SK-N-DZ (cell line): ENCODE measurements around the gene ACD.

ENCODE experiments used
- DNase-seq: peaks from one replicate; pipeline ENCODE4 v3.0.0-alpha.2; 2015; ENCODE audit warnings: low spot score

Gene ACD

DNA sequence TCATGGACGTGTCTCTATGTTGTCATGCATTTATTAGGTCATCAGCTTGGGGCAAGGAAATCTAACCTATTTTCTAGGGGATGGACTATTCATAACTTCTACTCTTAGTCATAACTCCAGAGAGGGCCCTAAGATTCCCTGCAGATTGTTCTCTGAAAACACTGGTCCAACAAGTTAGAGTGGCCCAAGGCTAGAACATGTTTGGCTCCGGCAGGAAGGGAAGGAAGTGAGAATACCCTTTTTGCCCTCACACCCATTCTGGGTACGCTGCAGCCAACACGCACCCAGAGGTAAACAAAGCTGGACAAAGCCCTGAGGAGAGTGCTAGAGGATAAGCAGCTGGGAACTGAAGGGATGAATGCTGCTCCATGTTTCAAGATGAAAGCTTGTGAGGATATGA is 16.5 kb upstream of the ACD start:
- DNase-seq = no peak

DNA sequence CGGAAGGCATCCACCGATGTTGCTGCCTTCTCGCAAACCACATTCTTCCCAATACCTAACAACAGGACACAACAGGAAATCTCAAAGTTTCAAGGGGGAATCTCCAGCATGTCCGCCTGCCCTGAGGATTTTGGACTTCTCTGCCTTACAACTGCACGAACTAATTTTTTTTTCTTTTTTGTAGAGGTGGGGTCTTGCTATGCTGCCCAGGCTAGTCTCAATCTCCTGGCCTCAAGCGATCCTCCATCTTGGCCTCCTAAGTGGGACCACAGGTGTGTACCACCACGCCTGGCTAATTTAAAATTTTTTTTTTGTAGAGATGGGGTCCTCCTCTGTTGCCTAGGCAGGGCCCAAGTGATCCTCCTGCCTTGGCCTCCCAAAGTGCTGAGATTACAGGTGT is 15.9 kb upstream of the ACD start:
- no peak for DNase-seq

DNA sequence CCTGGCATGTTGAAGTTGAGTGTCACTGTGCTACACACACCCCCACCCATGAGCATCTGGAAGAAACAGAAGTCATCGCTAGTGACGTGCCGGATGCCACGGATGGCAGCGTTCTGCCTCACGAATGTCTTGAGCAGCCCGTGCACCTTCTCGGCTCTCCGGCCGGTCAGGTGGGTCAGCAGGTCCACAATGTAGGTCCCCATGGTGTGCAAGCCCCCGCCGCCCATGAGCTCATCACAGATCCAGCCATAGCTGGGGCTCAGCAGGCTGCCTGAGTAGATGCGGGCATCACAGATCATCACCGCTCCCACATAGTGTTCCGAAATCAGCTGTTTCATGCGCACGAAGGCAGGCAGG is 15.5 kb upstream of the ACD start:
- DNase-seq = no peak

DNA sequence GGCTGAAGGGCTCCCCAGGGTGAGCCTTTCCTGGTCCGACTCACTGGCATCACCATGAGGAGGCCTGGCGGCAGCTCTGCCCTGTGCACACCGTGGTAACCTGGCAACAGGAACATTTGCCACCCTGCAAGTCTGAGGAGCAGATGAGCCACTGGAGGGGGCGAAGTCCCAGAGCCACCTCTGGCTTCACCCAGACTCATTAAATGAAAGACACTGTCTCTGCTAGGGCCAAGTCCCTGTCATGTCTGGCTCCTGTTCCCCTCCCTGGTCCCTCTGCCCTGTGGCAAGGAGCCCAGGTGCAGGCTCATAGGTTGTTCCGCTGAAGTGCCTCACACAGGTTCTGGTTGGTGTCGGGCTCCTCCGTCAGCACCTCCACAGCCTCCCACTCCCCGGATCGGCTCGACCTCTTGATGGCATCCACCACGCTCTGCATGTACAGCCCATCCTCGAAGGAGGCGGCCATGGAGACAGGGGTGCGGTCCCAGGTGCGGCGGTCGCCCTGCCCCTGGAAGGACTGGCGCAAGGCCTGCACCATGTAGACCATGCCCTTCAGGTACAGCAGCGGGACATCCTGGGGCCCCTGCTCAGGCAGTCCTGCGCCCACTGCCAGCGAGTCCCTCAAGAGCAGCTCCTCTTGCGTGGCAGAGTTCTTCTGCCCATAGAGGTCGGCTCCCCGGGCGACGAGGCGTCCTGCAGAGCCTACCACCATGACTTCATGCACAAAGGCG is 15.0 kb upstream of the ACD start:
- DNase-seq = no peak

DNA sequence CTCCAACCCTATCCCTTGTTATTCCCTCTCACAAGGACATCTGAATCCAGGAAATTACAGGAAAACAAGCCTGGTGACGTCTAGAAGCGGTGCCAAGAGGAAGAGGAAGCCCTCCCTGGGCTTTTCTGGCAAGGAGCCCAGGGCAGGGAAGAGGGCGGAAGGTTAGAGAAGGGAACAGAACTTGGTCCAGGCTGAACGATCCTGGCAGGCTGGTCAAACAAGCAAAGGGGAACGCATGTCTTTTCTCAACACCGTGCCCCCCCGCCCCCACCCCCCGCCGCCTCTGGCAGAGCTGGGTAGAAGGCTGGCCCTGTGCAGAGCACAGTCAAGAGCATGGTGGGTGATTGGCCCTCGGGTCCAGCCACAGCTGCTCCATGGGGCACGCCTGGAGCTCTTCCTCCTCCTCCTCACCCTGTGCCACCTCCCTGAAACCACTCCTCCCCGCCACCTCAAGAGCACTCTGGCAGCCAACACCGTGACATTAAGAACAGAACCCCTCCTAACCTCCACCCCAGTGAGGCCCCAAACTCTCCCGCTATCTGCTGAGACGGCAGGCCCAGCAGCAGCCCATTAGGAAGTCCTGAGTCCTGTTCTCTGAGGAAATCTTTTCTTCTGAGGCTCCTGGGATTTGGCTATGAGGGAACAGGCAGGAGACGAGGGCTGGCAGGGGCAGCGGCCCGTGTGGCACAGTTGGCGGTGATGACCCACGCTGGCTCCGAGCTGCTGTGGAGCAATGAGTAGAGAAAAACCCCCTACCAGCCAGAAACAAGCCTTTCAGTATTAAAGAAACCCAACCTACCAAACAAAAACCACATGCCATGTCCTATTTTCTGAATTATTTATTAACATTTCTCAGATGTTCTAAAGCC is 13.9 kb upstream of the ACD start:
- no peak for DNase-seq

DNA sequence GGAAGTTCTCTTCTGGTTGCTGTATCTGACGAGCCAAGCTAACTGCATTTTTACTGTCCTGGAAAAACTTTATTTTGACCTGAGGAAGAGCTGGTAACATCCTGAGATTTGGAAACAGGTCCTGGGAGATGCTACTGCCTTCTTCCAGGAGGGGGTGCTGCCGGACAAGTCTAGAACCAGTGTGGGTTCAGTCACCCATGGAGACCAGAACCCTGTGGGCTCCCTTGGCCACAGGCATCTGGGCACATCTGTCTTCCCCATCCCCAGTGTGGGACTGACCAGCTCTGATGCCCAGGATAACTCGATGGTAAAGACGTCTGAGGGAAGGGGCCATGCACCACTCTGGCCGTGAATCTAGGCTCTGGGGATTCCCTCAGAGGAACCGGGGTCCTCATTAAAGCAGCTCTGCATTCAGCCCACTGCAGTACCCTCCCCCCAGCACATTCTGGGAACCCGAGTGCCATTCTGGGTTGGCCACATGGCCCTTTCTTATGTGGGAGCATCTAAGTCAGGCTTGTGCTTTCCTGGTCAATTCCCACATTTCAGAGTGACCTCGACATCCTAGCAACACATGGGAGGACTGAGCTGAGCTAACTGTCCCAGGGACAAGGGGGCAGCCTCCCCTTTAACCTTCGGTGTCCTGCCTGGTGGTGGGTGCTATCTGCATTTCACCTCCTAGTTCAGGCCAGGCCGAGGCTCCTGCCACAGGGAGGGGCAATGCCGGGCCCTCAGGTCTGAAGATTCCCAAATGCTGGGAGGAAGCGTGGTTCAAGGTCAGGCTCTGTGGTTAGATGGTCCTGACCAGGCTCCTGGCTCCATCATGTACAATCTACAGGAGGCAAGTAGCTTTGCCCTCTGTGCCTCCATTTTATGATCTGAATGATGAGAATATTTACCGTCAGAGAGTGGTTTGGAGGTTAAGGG is 12.9 kb upstream of the ACD start:
- peak; percentile 41 for DNase-seq

DNA sequence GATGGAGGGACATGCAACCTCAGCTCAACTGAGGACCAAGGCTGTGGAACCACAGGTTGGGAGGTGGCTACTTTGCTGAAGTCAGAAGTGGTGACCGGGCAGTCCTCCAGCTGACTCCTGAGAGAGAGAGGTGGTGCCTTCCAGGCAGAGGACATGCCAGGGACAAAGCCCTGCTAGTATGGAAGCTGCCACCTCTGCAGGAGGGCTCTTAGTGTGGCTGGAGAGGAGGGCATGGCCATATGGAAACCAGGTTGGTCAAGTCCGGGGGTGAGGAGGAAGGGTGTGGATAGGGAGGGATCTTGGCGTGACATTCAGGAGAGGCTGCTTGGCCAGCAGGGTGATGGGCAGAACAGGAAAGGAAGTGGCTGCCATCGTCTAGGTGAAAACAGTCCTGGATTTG is 12.2 kb upstream of the ACD start:
- DNase-seq = peak; percentile 15

DNA sequence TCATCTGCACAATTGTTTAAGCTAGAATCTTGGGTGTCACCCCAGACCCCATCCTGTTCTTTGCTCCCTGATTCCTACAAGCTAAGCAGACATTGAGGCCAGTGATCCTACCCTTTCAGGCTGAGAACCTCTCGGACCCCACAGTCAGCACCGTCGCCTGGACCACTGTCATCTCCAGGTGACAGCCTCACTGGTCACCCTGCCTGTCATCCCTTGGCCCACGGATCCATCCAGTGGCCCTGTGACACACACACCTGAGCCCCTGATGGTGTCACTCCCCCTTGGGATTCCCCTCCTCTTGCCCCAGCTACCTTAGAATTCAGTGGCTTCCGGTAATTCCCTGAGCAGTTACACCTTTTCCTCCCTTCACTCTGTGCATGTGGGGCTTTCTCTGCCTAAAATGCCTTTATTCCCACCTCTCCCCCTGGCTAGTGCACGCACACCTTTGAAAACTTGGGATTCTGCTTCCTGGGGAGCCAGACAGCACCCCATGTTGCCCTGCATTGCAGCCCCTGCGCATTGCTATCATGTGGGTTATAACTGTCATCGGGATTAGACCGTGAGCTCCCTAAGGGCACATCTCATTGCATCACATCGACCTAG is 9.5 kb upstream of the ACD start:
- no peak for DNase-seq

DNA sequence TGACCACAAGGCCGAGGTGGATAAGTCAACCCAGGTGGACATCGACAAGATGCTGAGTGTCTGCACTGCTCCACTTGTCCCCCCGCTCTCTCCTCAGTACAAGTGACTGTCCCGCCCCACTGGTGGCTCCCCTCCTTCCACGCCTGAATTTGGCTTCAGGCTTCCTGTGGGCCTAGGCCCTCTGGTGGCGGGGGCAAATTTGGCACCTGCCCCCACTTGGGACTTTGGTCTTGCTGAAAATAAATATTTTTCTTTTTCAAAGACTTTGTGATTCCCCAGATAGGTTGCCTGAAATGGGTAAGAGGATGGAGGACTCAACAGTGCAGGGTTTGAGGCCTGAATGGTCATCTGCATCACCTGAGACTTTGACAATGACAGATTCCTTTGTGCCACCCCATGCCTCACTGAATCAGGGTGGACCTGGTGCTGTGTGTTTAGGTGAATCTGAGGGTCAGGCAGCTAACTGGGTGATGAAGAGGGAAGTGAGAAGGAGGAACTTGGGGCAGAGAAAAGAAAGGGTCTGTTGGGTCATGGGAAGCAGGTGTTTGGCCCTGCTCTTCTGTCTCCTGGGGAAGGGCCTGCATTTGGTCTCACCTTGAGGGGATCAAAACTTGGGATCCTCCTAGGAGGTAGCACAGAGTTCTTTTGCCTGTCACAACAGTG is 8.6 kb upstream of the ACD start:
- DNase-seq = no peak

DNA sequence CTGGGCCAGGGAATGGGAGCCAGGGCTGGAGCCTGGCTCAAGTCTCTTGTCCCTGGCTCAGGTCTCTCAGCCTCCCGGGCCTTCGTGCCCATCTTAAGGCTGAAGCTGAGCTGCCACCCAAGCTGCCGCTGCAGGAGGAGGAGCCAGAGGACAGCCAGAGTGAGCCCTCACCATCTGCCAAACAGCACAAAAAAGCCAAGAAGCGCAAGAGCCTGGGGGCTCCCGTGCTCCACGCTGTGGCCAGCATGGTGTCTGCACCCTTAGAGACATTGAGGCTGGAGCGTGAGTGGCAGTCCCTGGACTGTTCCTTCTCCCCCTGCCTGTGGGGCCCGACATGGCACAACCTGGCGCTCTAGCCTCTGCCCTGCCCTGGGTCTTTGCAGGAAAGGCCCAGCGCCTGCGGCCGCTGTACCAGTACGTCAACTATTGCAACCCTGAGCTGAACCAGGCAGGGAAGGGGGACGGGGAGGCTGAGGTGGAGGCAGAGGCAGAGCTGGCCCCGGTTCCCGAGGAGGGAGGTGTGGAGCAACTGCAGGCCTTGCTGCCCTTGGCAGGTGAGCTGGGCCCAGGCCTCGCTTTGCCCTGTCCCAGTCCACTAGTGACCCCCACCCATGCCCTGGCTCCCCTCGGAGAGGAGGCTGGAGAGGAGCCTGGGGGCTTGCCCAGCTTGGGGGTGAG is 7.9 kb upstream of the ACD start:
- peak; percentile 97 for DNase-seq

DNA sequence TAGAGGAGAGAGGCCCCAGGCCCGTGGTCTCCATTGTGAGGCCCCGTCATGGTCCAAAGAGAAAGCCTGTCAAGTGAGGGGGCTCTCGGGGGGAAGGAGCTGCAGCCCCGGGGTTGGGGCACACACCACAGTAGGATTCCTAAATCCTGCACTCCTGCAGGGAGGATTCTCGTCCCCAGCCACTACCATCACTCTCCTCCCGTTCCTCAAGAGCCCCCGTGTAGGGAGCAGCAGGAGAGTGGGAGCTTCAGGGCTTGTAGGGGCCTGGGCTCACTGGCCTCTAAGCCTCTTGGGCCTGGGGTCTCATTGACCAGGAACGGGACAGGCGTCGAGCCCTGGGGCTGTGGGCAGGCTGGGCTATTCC is 7.4 kb upstream of the ACD start:
- no peak for DNase-seq

DNA sequence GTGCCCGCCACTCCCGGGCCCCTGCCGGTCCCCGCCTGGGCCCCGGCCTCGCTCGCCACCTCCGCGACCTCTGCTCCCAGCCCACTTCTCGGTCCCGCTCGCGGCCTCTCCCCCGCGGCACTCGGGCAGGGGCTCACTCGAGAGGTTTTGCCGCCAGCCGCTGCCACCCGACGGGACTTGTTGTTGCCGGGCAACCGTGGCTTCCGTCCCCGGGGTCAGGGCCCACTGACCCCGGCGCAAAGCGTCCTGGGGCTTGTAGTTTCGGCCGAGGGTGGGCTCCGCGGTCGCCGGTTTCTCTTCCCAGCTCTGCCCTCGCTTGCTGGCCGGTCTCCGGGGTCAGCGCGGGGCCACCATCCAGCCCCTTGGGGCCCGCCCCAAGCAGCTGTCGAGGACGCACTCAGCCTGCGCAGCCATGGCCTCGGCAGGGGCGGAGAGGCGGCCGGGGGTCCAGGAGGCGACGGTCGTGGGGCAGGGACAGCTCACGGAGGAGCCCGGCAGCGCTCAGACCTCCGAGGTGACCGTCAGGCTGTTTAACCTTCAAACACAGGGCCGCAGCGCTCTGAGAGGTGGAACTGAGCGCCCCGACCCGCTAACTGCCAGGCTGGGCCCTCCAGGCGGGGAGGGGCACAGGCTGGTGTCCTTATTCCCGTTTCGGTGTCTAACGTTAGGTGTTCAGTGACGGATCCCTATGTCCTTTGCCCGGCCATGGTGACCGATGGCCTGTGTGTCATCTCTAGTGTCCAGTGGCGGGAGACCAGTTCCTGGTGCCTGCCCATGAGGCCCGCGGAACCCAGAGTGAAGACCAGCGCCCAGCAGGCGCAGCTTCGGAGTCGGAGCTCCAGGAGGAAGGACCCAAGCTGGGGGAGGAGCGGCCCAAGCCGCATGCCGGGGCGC is 6.7 kb upstream of the ACD start, which contains the start of the genes C16orf86 and ENKD1:
C16orf86 (plus strand) TSS at position 256 of the 894 bp plus-strand sequence; CDS start at position 413, 157 bp downstream.
ENKD1 (minus strand) TSS at position 192 of the 894 bp plus-strand sequence. CDS start 308 bp downstream, outside the sequence.
- peak; percentile 85 for DNase-seq

DNA sequence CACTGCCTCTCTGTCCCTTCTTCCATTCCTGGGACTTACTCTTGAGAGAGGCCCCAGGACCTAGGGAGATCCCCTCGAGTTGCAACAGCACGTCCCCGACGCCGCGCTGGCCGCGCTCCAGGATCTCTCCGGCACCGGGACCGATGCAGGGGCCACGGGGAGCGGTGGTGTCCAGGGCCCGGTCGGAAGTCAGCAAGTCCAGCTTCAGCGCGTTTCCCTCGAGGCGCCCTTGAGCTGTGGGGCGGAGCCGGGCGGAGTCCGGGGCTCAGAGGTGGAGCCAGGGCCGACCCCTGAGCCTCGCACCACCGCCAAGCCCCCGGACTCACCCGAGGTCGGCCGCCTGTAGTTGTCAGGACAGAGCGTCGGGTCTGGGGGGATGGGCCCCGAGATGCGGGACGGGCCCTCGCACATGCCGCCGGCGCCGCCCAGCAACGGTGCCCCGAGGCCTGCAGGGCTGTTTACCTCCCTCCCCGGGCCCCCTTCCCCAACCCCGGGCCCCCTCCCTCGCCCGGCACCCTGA is 6.0 kb upstream of the ACD start:
- DNase-seq = peak; percentile 54

DNA sequence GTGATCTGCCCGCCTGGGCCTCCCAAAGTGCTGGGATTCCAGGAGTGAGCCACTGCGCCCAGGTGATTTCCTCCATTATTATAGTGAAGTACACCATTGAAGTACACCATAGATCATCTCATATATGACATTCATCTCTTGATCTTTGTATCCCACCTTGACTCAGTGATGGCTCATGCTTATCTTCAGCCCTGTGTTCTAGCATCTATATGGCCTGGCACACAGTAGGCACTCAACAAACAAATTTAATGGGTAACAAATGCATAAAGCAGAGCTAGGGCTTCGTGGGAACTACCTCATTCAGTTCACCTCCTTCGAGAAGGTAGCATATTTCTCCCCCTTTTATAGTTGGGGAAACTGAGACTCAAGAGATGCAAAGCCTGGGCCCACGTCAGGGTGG is 5.5 kb upstream of the ACD start:
- DNase-seq = no peak

DNA sequence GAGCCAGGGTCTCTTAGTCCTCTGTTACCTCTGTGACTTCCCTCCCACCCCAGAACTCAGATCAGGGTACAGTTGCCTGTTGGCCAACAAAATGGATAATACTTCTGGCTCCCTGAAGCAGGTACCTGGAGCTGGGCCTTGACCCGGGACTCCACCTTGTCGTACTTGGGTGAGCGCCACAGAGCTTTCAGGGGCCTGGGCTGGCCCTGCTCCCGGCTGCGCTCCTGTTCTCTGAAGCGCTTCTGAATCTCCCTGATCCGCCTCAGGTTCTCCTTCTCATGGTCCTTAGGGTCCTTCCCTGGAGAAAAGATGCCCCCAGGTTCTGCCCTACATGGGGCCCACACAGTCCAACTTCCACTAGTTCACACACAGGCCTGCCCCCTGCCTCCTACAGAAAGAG is 4.8 kb upstream of the ACD start:
- DNase-seq = no peak

DNA sequence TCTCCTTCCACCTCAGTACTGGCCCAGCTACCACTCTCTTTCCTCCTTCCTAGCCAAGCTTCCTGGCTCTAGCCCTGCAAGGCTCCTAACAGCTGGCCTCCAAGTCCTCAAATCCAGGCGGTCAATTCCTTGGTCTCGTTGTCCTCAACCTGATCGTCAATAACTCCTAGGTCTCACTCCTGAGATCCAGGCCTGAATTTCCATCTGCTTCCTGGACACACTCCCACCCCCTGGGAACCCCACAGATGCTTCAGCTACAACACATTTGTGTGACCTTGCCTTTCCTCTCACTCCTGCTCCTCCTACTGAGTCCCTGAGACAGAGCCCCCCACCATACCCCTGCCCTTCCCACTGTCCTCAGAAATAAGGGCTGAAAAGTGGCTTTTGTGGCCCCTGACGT is 4.2 kb upstream of the ACD start:
- no peak for DNase-seq

DNA sequence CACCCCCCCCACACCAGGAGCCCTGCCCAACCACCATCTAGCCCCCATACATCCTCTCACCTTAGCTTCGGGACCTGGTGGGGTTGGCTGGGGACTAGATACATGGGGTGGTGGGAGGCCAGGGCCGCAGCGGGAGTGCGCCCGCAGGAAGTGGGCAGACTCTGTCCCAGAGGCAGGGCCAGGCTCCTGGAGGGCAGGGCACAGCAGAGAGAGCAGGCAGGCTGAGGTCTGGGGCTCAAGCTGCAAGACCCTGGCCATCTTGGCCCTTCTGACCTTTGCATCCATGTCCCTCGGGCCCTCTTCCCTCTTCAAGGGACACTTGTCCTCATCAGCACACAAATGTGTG is 3.8 kb upstream of the ACD start:
- no peak for DNase-seq

DNA sequence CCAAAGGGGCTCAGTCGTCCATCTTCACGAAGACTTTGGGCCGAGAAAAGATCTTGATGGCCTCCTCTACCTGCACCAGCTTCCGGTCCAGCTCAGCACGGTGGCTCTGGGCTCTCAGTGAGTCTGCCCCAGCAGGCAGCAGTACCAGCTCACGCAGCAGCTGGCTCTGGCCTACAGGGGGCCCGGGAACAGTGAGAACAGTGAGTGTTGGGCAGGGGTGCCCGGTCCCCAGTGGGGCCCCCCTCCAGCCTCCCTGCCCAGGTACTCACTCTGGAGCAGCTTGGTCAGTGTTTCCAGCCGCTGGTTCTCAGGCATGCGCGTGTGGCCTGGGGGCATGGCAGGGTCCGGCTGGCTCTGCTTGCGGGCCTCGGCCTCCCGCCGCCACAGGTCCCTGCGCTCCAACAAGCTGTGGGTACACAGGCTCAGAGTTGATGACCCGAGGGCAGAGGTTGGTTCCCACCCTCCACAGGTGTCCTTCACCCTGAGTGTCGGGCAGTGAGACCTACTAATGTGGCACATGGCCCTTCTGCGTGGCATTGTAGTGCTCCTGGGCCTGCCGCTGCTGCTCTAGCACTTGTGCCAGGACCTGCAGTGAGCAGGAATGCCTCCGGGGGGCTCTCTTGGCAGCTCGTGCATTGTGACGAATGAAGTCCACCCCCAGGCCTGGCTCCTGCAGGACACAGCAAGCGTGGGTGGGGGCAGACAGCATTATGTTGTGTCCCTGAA is 3.3 kb upstream of the ACD start:
- DNase-seq = peak; percentile 28

DNA sequence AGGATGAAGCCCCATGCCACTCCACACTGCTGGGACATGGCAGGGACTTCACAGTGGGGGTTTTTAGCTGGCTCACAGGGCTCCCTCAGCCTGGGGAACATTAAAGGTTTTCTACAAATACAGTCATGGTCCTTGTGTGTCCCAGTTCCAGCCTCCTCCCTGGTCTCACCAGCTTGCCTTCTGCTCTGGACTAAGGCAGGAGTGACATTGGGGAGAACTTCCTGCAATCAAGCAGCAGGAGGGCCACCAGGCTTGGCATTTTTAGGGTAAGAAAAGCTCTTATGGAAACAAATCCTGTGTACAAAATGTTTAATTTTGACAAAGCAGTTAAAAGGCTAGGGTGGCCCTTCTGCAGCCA is 2.6 kb upstream of the ACD start:
- DNase-seq = no peak
